ENCODE data around the gene FN3KRP. TPM values are rescaled to one million over a fixed set of nuclear protein-coding genes. Genes with fewer than 3 reads are reported as not detected.

FN3KRP gene
- total RNA-seq, 4 donors from 2014 or later, result 13.1 to 21.2 (median 18.3) TPM

- no peak overlapping the region for H3K4me3 ChIP-seq (ENCODE audit: low read depth, poor library complexity, severe bottlenecking)
- intact Hi-C loops (cut with DNase I; ENCODE audit: low total_unique reads), result no loop called here
- DNase-seq (ENCODE audit: low spot score in 2 of 2), result no peak
- 92% methylated on average over 13 of the region's 13 CpGs for WGBS, 2 donors
- no peak for TF ChIP-seq POLR2A (IDR thresholded peaks at IDR 0.05)
- no peak for TF ChIP-seq CTCF (IDR thresholded peaks at IDR 0.05)
These were observed 15.7 kb downstream of the FN3KRP start for GRCh38 chr17:82732118-82732743.

GRCh38 chr17:82734987-82735866 lies 18.7 kb downstream of the FN3KRP start, which contains the start of gene FN3K:
FN3K (plus strand) TSS chr17:82735615; CDS start chr17:82735637, 22 bp downstream.
- no peak for DNase-seq (ENCODE audit: low spot score in 2 of 2)
- 6% methylated on average over 24 to 27 of the region's 101 CpGs for WGBS, 2 donors
- intact Hi-C loops (cut with DNase I; ENCODE audit: low total_unique reads), result no loop called here

GRCh38 chr17:82736511-82737185 lies 20.1 kb downstream of the FN3KRP start:
- no peak for DNase-seq (ENCODE audit: low spot score in 2 of 2)
- intact Hi-C loops (cut with DNase I; ENCODE audit: low total_unique reads), result no loop called here
- TF ChIP-seq POLR2A (IDR thresholded peaks at IDR 0.05), result no peak
- 87 to 89% methylated on average over 18 of the region's 18 CpGs for WGBS, 2 donors
- no peak overlapping the region for H3K4me3 ChIP-seq (ENCODE audit: low read depth, poor library complexity, severe bottlenecking)

More at GRCh38 chr17:82734987-82735866, 18.7 kb downstream of the FN3KRP start, which contains the start of gene FN3K:
- TF ChIP-seq POLR2A (IDR thresholded peaks at IDR 0.05), result no peak
- no peak for TF ChIP-seq CTCF (IDR thresholded peaks at IDR 0.05)
- H3K4me3 ChIP-seq (ENCODE audit: low read depth, poor library complexity, severe bottlenecking), result peak within 1 kb of the TSS; percentile 56

GRCh38 chr17:82737967-82738877 lies 21.7 kb downstream of the FN3KRP start:
- WGBS, 2 donors, result 80 to 84% methylated on average over 26 of the region's 26 CpGs
- H3K4me3 ChIP-seq (ENCODE audit: low read depth, poor library complexity, severe bottlenecking), result no peak overlapping the region
- TF ChIP-seq CTCF (IDR thresholded peaks at IDR 0.05) (peak in 1 of 3 donors; percentile 7), POLR2A (IDR thresholded peaks at IDR 0.05) (no peak)
- no peak for DNase-seq (ENCODE audit: low spot score in 2 of 2)
- intact Hi-C loops (cut with DNase I; ENCODE audit: low total_unique reads), result no loop called here

- WGBS, 2 donors, result 91 to 97% methylated on average over 10 of the region's 10 CpGs
- peak in 1 of 3 donors; percentile 38 for TF ChIP-seq CTCF (IDR thresholded peaks at IDR 0.05)
- TF ChIP-seq POLR2A (IDR thresholded peaks at IDR 0.05), result no peak
- DNase-seq (ENCODE audit: low spot score in 2 of 2), result no peak
- H3K4me3 ChIP-seq (ENCODE audit: low read depth, poor library complexity, severe bottlenecking), result no peak overlapping the region
- intact Hi-C loops (cut with DNase I; ENCODE audit: low total_unique reads), result no loop called here
These were observed 24.6 kb downstream of the FN3KRP start for GRCh38 chr17:82740906-82741759.
